ENCODE measurements around the gene TSPAN31.

Gene TSPAN31

GRCh38 chr12:57793920-57794319 is 49.1 kb downstream of the TSPAN31 start:
- no peak for DNase-seq (ENCODE audit: low spot score)

- no peak for DNase-seq (ENCODE audit: low spot score)
Observed at GRCh38 chr12:57795354-57795753, 50.5 kb downstream of the TSPAN31 start.

- no peak for DNase-seq (ENCODE audit: low spot score)
Observed at GRCh38 chr12:57796996-57797395, 52.2 kb downstream of the TSPAN31 start.

- no peak for DNase-seq (ENCODE audit: low spot score)
Observed at GRCh38 chr12:57797933-57798332, 53.1 kb downstream of the TSPAN31 start.
